WTC11 (cell line): ENCODE results near the gene WNK2. TPM values are rescaled to one million over a fixed set of nuclear protein-coding genes. Genes with fewer than 3 reads are reported as not detected.
A peak's percentile ranks its signal among the peaks of the same experiment; 100 is the strongest.

ENCODE experiments used
- ATAC-seq: fragments of 200-7000 bp; cut with Tn5 transposase; 2 replicates; pipeline ENCODE4 v1.10.0; 2021; ENCODE audit warnings: mild to moderate bottlenecking, moderate library complexity
- CTCF ChIA-PET: fragments of 300-600 bp; sonication (Branson Sonifier 250); formaldehyde crosslinking; loops from one replicate; lab custom pipeline; 2021; ENCODE audit warnings: antibody characterized with exemption; lab: Charles Lee
- POLR2A ChIA-PET: fragments of 350-600 bp; sonication (Branson Sonifier 250); formaldehyde crosslinking; loops from one replicate; lab custom pipeline; 2021; ENCODE audit warnings: antibody characterized with exemption; lab: Charles Lee
- DNase-seq: peaks from one replicate; pipeline ENCODE4 v3.0.0; 2021; ENCODE audit warnings: low spot score
- H3K27ac Mint-ChIP-seq: 2 replicates; pipeline ENCODE4 v1.8.0; 2021; ENCODE audit warnings: mixed read lengths
- H3K27me3 Mint-ChIP-seq: 2 replicates; pipeline ENCODE4 v1.8.0; 2021; ENCODE audit warnings: low read depth, mild to moderate bottlenecking, moderate library complexity, mixed read lengths
- H3K36me3 Mint-ChIP-seq: 2 replicates; pipeline ENCODE4 v1.8.0; 2021; ENCODE audit warnings: mixed read lengths
- H3K4me1 Mint-ChIP-seq: 2 replicates; pipeline ENCODE4 v1.8.0; 2022; ENCODE audit warnings: mixed read lengths
- H3K4me3 Mint-ChIP-seq: 2 replicates; pipeline ENCODE4 v1.8.0; 2021; ENCODE audit warnings: mild to moderate bottlenecking, moderate library complexity, mixed read lengths
- H3K9me3 Mint-ChIP-seq: 2 replicates; pipeline ENCODE4 v1.8.0; 2021; ENCODE audit warnings: mixed read lengths
- AFF4 ChIP-seq: sonication (generic); formaldehyde crosslinking; IDR thresholded peaks from 2 replicates; pipeline ENCODE4 v1.8.1; 2023; ENCODE audit warnings: mild to moderate bottlenecking, missing genetic modification reagents, borderline replicate concordance
- AR ChIP-seq: fragments of 250-450 bp; sonication (Bioruptor Pico); IDR thresholded peaks from 2 replicates; pipeline ENCODE4 v1.9.0; 2021; ENCODE audit warnings: mild to moderate bottlenecking
- ATF1 ChIP-seq: sonication (generic); formaldehyde crosslinking; IDR thresholded peaks from 2 replicates; pipeline ENCODE4 v1.8.1; 2023; ENCODE audit warnings: mild to moderate bottlenecking, moderate library complexity, missing genetic modification reagents
- CREM ChIP-seq: sonication (generic); formaldehyde crosslinking; IDR thresholded peaks from 2 replicates; pipeline ENCODE4 v1.8.1; 2022; ENCODE audit warnings: mild to moderate bottlenecking, missing genetic modification reagents, moderate library complexity
- FOXP1 ChIP-seq: sonication (generic); formaldehyde crosslinking; IDR thresholded peaks from 2 replicates; pipeline ENCODE4 v1.8.0; 2022; ENCODE audit warnings: missing genetic modification reagents, mild to moderate bottlenecking, moderate library complexity, borderline replicate concordance
- NFATC4 ChIP-seq: fragments of 250-450 bp; sonication (Bioruptor Pico); IDR thresholded peaks from 2 replicates; pipeline ENCODE4 v1.9.0; 2021; ENCODE audit warnings: mild to moderate bottlenecking
- NR2C2 ChIP-seq: sonication (generic); formaldehyde crosslinking; IDR thresholded peaks from 2 replicates; pipeline ENCODE4 v1.8.0; 2022; ENCODE audit warnings: mild to moderate bottlenecking, missing genetic modification reagents
- SMAD3 ChIP-seq: sonication (generic); formaldehyde crosslinking; IDR thresholded peaks from 2 replicates; pipeline ENCODE4 v1.8.0; 2022; ENCODE audit warnings: missing genetic modification reagents, mild to moderate bottlenecking, borderline replicate concordance
- SOX15 ChIP-seq: fragments of 250-450 bp; sonication (Bioruptor Pico); IDR thresholded peaks from 2 replicates; pipeline ENCODE4 v1.9.0; 2021; ENCODE audit warnings: mild to moderate bottlenecking
- STAT6 ChIP-seq: sonication (generic); formaldehyde crosslinking; conservative IDR thresholded peaks from 2 replicates; pipeline ENCODE4 v1.8.1; 2023; ENCODE audit warnings: mild to moderate bottlenecking, low read depth, missing genetic modification reagents, moderate library complexity
- USF1 ChIP-seq: sonication (generic); formaldehyde crosslinking; IDR thresholded peaks from 2 replicates; pipeline ENCODE4 v1.8.0; 2022; ENCODE audit warnings: mild to moderate bottlenecking, missing genetic modification reagents
- USF2 ChIP-seq: sonication (generic); formaldehyde crosslinking; IDR thresholded peaks from 2 replicates; pipeline ENCODE4 v1.8.1; 2023; ENCODE audit warnings: mild to moderate bottlenecking, missing genetic modification reagents, moderate library complexity
- ZBTB21 ChIP-seq: sonication (generic); formaldehyde crosslinking; IDR thresholded peaks from 2 replicates; pipeline ENCODE4 v1.8.1; 2023; ENCODE audit warnings: mild to moderate bottlenecking, missing genetic modification reagents, borderline replicate concordance
- ZNF138 ChIP-seq: sonication (generic); formaldehyde crosslinking; conservative IDR thresholded peaks from 2 replicates; pipeline ENCODE4 v1.8.1; 2022; ENCODE audit warnings: mild to moderate bottlenecking, moderate library complexity, missing genetic modification reagents
- ZNF219 ChIP-seq: sonication (generic); formaldehyde crosslinking; IDR thresholded peaks from 2 replicates; pipeline ENCODE4 v1.8.0; 2023; ENCODE audit warnings: missing genetic modification reagents, mild to moderate bottlenecking, borderline replicate concordance
- ZNF281 ChIP-seq: sonication (generic); formaldehyde crosslinking; IDR thresholded peaks from 2 replicates; pipeline ENCODE4 v1.8.0; 2023; ENCODE audit warnings: mild to moderate bottlenecking, missing genetic modification reagents
- total RNA-seq: library from RNA; stranded (reverse); gene quantifications from 3 replicates; pipeline ENCODE4 v1.2.3, GENCODE V29; 2021

Gene WNK2
- total RNA-seq, 1 experiment from 2014 or later = 120 TPM

- TF ChIP-seq USF2 = no peak
- TF ChIP-seq, all 79 proteins: peak for 0
Observed at GRCh38 chr9:93286252-93287188, 102.6 kb downstream of the WNK2 start (continued).

- no peak for TF ChIP-seq ZNF138
- no peak for TF ChIP-seq NR2C2 (CRISPR knock-in tag)
- no peak for TF ChIP-seq ZNF281 (CRISPR knock-in tag)
- TF ChIP-seq ATF1 (CRISPR knock-in tag) = no peak
- no peak for TF ChIP-seq SMAD3 (CRISPR knock-in tag)
- TF ChIP-seq ZNF219 (CRISPR knock-in tag) = no peak
- no peak for TF ChIP-seq STAT6 (CRISPR knock-in tag)
- no peak for TF ChIP-seq AFF4
- TF ChIP-seq, all 79 proteins: peak for 0
- no peak overlapping the region for H3K4me3 Mint-ChIP-seq
- ChIA-PET POLR2A (no interaction called here), CTCF (interaction anchor here (1.5 to 3.3 kb wide), 3 partner anchors 31 to 133 kb away, joined by 5 to 19 read pairs (median 6); no protein-coding TSS in a partner anchor)
- H3K27ac Mint-ChIP-seq = peak overlapping the region; percentile 16; the same call in 1 of the 2 replicates
- peaks cover 9% of the 10 kb centered on the region; the same call in 1 of the 2 replicates for H3K4me1 Mint-ChIP-seq
- H3K36me3 Mint-ChIP-seq = peaks cover 3% of the 10 kb centered on the region; the same call in 1 of the 2 replicates
- H3K9me3 Mint-ChIP-seq = no peaks in the 10 kb centered on the region; the same call in 1 of the 2 replicates
- ATAC-seq (no peak), DNase-seq (no peak)
- no peaks in the 10 kb centered on the region; the same call in 1 of the 2 replicates for H3K27me3 Mint-ChIP-seq
Observed at GRCh38 chr9:93287189-93287552, 103.2 kb downstream of the WNK2 start.

- H3K4me3 Mint-ChIP-seq = no peak overlapping the region
- H3K9me3 Mint-ChIP-seq = no peaks in the 10 kb centered on the region; the same call in 1 of the 2 replicates
- CTCF ChIA-PET = interaction anchor here (1.5 to 4.5 kb wide), 8 partner anchors 11 to 178 kb away, joined by 5 to 36 read pairs (median 11); no protein-coding TSS in a partner anchor
- H3K36me3 Mint-ChIP-seq = peaks cover 3% of the 10 kb centered on the region; the same call in 1 of the 2 replicates
- peaks cover 9% of the 10 kb centered on the region; the same call in 1 of the 2 replicates for H3K4me1 Mint-ChIP-seq
- POLR2A ChIA-PET = no interaction called here
- H3K27me3 Mint-ChIP-seq = no peaks in the 10 kb centered on the region; the same call in 1 of the 2 replicates
- DNase-seq (no peak), ATAC-seq (no peak)
- H3K27ac Mint-ChIP-seq = peak overlapping the region; percentile 16; the same call in 1 of the 2 replicates
- TF ChIP-seq AR (CRISPR knock-in tag) = no peak
- no peak for TF ChIP-seq SOX15 (CRISPR knock-in tag)
- no peak for TF ChIP-seq FOXP1 (CRISPR knock-in tag)
- no peak for TF ChIP-seq NFATC4 (CRISPR knock-in tag)
- TF ChIP-seq ZBTB21 (CRISPR knock-in tag) = no peak
- TF ChIP-seq USF1 (CRISPR knock-in tag) = no peak
- TF ChIP-seq CREM = no peak
Observed at GRCh38 chr9:93287593-93287992, 103.7 kb downstream of the WNK2 start.
